HepG2 (cell line): ENCODE data around the gene ATRNL1. TPM values are rescaled to one million over a fixed set of nuclear protein-coding genes. Genes with fewer than 3 reads are reported as not detected.
"Not testable (repeated sequence)": the region's sequence is repeated elsewhere in the genome, so short reads cannot be mapped to it uniquely, and the experiment has no call there.

Experiments used
- ATAC-seq: fragments of 200-7000 bp; cut with Tn5 transposase; 3 replicates; pipeline ENCODE4 v1.9.1; 2020; ENCODE audit warnings: mild to moderate bottlenecking, moderate library complexity
- BruUV-seq: library from RNA; stranded (reverse); fragments of 400-500 nt; replicated peaks from 2 replicates; lab custom pipeline; 2021; lab: Mats Ljungman, UMichigan
- CTCF ChIA-PET: fragments of 300-600 bp; formaldehyde crosslinking; extraction: SDS; loops from one replicate; lab custom pipeline; 2021; ENCODE audit warnings: low total read pairs, inconsistent platforms, low intra/inter-chr PET ratio; lab: Yijun Ruan, JAX
- POLR2A ChIA-PET: fragments of 350-600 bp; sonication (Branson Sonifier 250); formaldehyde crosslinking; loops from one replicate; lab custom pipeline; 2020; ENCODE audit warnings: antibody characterized with exemption, inconsistent platforms; lab: Yijun Ruan, JAX
- DNase-seq: peaks from one replicate; pipeline ENCODE4 v3.0.0-alpha.2; 2015; ENCODE audit warnings: low spot score
- FAIRE-seq: peaks from 3 replicates; lab custom pipeline; 2011; peaks lifted over from hg19 to GRCh38; lab: Jason Lieb, UNC
- H2AFZ ChIP-seq: one replicate; pipeline ENCODE4 v1.6.1; 2011; ENCODE audit warnings: low read length, inconsistent platforms
- H3K27ac ChIP-seq: fragments of 300-600 bp; 3 replicates; pipeline ENCODE4 v1.8.0; 2011; ENCODE audit warnings: mixed run types, mild to moderate bottlenecking, mixed read lengths, low read length, inconsistent platforms; ENCODE audit not compliant: insufficient read depth; ENCODE audit errors: extremely low read length
- H3K27me3 ChIP-seq, 2 experiments: fragments of 200-600 bp in 1 of 2; 2 replicates in 1 of 2; 3 replicates in 1 of 2; pipeline versions ENCODE4 v1.6.0 to v1.8.0; 2011; ENCODE audit warnings: low read length in 2 of 2, mild to moderate bottlenecking in 2 of 2, moderate library complexity in 2 of 2, inconsistent platforms in 1 of 2; ENCODE audit not compliant: insufficient read depth in 2 of 2, control insufficient read depth in 1 of 2
- H3K36me3 ChIP-seq, 2 experiments: fragments of 200-600 bp in 1 of 2; replicated peaks in 1 of 2; 2 replicates in 1 of 2; 3 replicates in 1 of 2; pipeline versions ENCODE4 v1.5.1 to v1.8.0; 2011; ENCODE audit warnings: low read length in 2 of 2, inconsistent platforms in 1 of 2; ENCODE audit not compliant: insufficient read depth in 2 of 2, control insufficient read depth in 1 of 2
- H3K4me1 ChIP-seq: 2 replicates; pipeline ENCODE4 v1.5.1; 2012; ENCODE audit warnings: low read length, inconsistent platforms; ENCODE audit not compliant: insufficient read depth
- H3K4me2 ChIP-seq: 2 replicates; pipeline ENCODE4 v1.6.0; 2011; ENCODE audit warnings: low read depth, low read length, inconsistent platforms
- H3K4me3 ChIP-seq, 3 experiments: fragments of 200-600 bp in 1 of 3; sonication (generic), shearing (Covaris generic) in 1 of 3; replicated peaks in 1 of 3; 2 replicates each; pipeline ENCODE4 v1.5.1; 2011 to 2016; ENCODE audit warnings: low read length in 3 of 3, inconsistent platforms in 2 of 3, low read depth in 2 of 3, mild to moderate bottlenecking in 2 of 3, control low read depth in 1 of 3, mixed read lengths in 1 of 3; ENCODE audit not compliant: insufficient read depth in 1 of 3
- H3K79me2 ChIP-seq: one replicate; pipeline ENCODE4 v1.6.1; 2011; ENCODE audit warnings: low read length, inconsistent platforms; ENCODE audit not compliant: insufficient read depth
- H3K9ac ChIP-seq: 2 replicates; pipeline ENCODE4 v1.6.0; 2011; ENCODE audit warnings: mild to moderate bottlenecking, low read depth, low read length, inconsistent platforms; ENCODE audit not compliant: insufficient read depth
- H3K9me3 ChIP-seq: 2 replicates; pipeline ENCODE4 v1.5.1; 2012; ENCODE audit warnings: mild to moderate bottlenecking, low read length
- H4K20me1 ChIP-seq: 2 replicates; pipeline ENCODE4 v1.6.0; 2011; ENCODE audit warnings: inconsistent platforms, mild to moderate bottlenecking, low read length, moderate library complexity; ENCODE audit not compliant: insufficient read depth
- POLR2AphosphoS5 ChIP-seq: IDR thresholded peaks from 2 replicates; pipeline ENCODE4 v1.6.1; 2012; ENCODE audit warnings: low read depth, low read length
- ZFP36L1 ChIP-seq: sonication (generic); formaldehyde crosslinking; IDR thresholded peaks from 2 replicates; pipeline ENCODE4 v1.8.0; 2022; ENCODE audit warnings: mild to moderate bottlenecking, missing genetic modification reagents, moderate library complexity
- ZNF383 ChIP-seq: sonication (generic); formaldehyde crosslinking; IDR thresholded peaks from 2 replicates; pipeline ENCODE4 v1.4.0; 2020; ENCODE audit warnings: missing genetic modification reagents, mild to moderate bottlenecking, borderline replicate concordance
- WGBS: methylation state at CpG from one replicate; pipeline ENCODE4 v1.1.6; 2017; ENCODE audit warnings: low lambda C conversion rate; 5-methylcytosine and 5-hydroxymethylcytosine counted together
- in situ Hi-C: cut with HindIII; loops from 2 replicates; pipeline ENCODE4 v1.10.0; 2017; ENCODE audit warnings: low pct_unique_long_range_greater_than_20kb; ENCODE audit not compliant: extremely low pct_ligation_motif_present
- intact Hi-C: fragments of 100-400 bp; cut with micrococcal nuclease; formaldehyde crosslinking; loops from one replicate; pipeline ENCODE4 v1.10.0; 2022; ENCODE audit not compliant: unreplicated experiment
- polyA plus RNA-seq, 8 experiments: library from polyadenylated mRNA; depleted of rRNA in 3 of 8; stranded (reverse) in 7 of 8; unstranded in 1 of 8; fragments of >200 nt; fragmentation: Illumina TruSeq in 4 of 8; extraction: Trizol in 4 of 8; gene quantifications; 2 replicates each; pipeline versions ENCODE4 v1.2.1 to v1.2.3, GENCODE V29; 2011 to 2016; ENCODE audit warnings: low read depth in 4 of 8, missing spikeins in 1 of 8, mixed read lengths in 1 of 8; ENCODE audit not compliant: insufficient read depth in 1 of 8
- total RNA-seq, 5 experiments: library from RNA; depleted of rRNA; stranded (reverse); fragments of >200 nt; fragmentation: Illumina TruSeq; extraction: Trizol; gene quantifications; 2 replicates each; pipeline ENCODE4 v1.2.3, GENCODE V29; 2016; ENCODE audit warnings: low read depth in 1 of 5
- TF ChIP-seq, protein P1 (sequence below): sonication (generic); formaldehyde crosslinking; IDR thresholded peaks from 2 replicates; pipeline ENCODE4 v1.5.1; 2020; ENCODE audit warnings: missing genetic modification reagents, mild to moderate bottlenecking, borderline replicate concordance
- TF ChIP-seq, protein P2 (sequence below): sonication (generic); formaldehyde crosslinking; IDR thresholded peaks from 2 replicates; pipeline ENCODE4 v1.4.0; 2020; ENCODE audit warnings: low read depth, mild to moderate bottlenecking, missing genetic modification reagents

The ATRNL1 gene
- total and polyA plus RNA-seq, 2 of the 13 experiments (the other 11 are each of a cell fraction or from before 2014, with no cell fraction given) = 0.04 TPM; not detected in 1

DNA sequence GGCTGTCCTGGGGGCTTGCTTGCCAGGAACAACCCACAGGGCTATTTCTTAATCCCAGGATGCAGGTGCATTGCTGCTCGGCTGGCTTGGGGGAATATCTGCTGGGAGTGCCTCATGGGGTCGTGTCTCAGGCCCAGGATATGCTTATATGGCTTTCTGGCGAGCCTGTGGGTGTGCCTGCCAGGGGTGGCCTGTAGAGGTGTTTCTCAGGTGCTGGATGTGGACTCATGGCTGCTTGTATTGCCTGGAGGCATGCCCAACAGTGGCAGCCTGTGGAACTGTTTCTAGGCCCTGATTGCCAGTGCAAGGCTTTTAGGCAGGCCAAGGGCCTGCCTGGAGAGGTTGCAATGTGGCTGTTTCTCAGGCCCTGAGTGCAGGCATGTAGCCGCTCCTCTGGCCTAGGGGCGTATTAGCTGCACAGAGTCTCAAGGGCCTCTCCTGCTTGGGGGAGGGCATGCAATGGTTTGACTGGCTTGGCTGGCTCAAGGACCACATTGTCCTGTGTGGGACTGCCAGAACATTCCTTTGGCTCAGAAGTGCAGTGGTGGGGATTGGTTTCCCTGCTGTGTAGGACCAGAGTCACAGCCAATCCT lies 202.1 kb downstream of the ATRNL1 start:
- no peaks in the 10 kb centered on the region for H3K79me2 ChIP-seq
- in situ Hi-C loops = no loop called here
- H3K36me3 ChIP-seq = no peaks in the 10 kb centered on the region
- ChIA-PET CTCF (no interaction called here), POLR2A (no interaction called here)
- DNase-seq (no peak), FAIRE-seq (no peak), ATAC-seq (no peak)
- no peaks in the 10 kb centered on the region for H3K27me3 ChIP-seq
- no TSS peak for BruUV-seq
- peaks cover 25% of the 10 kb centered on the region for H3K9me3 ChIP-seq
- no peak for TF ChIP-seq ZFP36L1 (CRISPR knock-in tag)
- TF ChIP-seq ZNF383 (CRISPR knock-in tag) = no peak
- TF ChIP-seq, protein P1, sequence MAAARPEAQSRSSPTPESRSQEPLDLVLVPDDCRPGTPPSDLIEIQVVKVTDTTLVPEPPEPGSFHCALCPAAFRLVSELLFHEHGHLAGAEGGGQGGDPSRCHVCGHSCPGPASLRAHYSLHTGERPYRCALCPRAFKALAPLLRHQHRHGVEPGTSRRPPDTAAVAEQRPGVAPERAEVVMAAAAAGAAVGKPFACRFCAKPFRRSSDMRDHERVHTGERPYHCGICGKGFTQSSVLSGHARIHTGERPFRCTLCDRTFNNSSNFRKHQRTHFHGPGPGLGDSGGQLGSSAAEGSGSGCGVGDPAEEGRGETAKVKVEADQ = no peak
- H3K27ac ChIP-seq = no peak overlapping the region
- H3K9ac ChIP-seq = no peak overlapping the region
- WGBS = no CpG with 5 or more reads among the region's 5 CpGs
- no peaks in the 10 kb centered on the region for H4K20me1 ChIP-seq
- no peak overlapping the region for H3K4me3 ChIP-seq
- intact Hi-C loops = no loop called here
- H2AFZ ChIP-seq = no peak overlapping the region
- no peaks in the 10 kb centered on the region for H3K4me1 ChIP-seq
- no peak overlapping the region for H3K4me2 ChIP-seq

DNA sequence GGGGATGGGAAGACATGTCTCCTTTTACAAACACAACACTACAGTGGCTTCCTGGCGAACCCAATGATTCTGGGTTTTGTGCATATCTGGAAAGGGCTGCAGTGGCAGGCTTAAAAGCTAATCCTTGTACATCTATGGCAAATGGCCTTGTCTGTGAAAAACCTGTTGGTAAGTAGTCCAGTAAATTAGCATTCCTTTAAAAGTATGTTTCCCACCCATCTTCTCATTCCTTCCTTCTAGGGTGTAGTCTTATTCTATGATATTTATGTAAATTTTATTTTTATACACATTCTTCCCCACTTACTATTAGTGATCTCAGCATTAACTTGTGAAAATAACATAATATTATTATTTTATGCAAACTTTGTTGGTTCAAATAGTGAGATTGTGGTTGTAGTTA lies 206.9 kb downstream of the ATRNL1 start:
- in situ Hi-C loops = no loop called here
- H3K4me2 ChIP-seq = no peak overlapping the region
- no peak overlapping the region for H2AFZ ChIP-seq
- WGBS = 11% methylated on average over 1 of the region's 1 CpG
- no peak overlapping the region for H3K27ac ChIP-seq
- CTCF ChIA-PET = no interaction called here
- TF ChIP-seq, protein P2, sequence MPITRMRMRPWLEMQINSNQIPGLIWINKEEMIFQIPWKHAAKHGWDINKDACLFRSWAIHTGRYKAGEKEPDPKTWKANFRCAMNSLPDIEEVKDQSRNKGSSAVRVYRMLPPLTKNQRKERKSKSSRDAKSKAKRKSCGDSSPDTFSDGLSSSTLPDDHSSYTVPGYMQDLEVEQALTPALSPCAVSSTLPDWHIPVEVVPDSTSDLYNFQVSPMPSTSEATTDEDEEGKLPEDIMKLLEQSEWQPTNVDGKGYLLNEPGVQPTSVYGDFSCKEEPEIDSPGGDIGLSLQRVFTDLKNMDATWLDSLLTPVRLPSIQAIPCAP (CRISPR knock-in tag) = no peak
- TF ChIP-seq POLR2AphosphoS5 = no peak
- no peaks in the 10 kb centered on the region for H3K4me1 ChIP-seq
- intact Hi-C loops = no loop called here
- H3K9me3 ChIP-seq = peaks cover 4% of the 10 kb centered on the region; the same call in 1 of the 2 replicates
- POLR2A ChIA-PET = no interaction called here
- no peaks in the 10 kb centered on the region for H3K36me3 ChIP-seq
- H3K9ac ChIP-seq = no peak overlapping the region
- H3K79me2 ChIP-seq = no peaks in the 10 kb centered on the region
- no peak overlapping the region for H3K4me3 ChIP-seq
- DNase-seq = no peak
- no peak for FAIRE-seq
- no peaks in the 10 kb centered on the region for H4K20me1 ChIP-seq
- ATAC-seq = no peak
- BruUV-seq = no TSS peak
- H3K27me3 ChIP-seq = no peaks in the 10 kb centered on the region

DNA sequence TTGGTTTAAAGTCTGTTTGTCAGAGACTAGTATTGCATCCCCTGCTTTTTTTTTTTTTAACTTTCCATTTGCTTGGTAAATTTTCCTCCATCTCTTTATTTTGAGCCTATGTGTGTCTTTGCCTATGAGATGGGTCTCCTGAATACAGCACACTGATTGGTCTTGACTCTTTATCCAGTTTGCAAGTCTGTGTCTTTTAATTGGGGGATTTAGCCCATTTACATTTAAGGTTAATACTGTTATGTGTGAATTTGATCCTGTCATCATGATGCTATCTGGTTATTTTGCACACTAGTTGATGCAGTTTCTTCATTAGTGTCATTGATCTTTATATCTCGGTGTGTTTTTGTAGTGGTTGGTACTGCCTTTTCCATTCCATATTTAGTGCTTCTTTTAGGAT lies 226.5 kb downstream of the ATRNL1 start:
- WGBS = 0% methylated on average over 1 of the region's 1 CpG
- H3K79me2 ChIP-seq, BruUV-seq, H3K4me3 ChIP-seq, H2AFZ ChIP-seq, H3K9ac ChIP-seq, H3K27ac ChIP-seq, FAIRE-seq, H3K4me1 ChIP-seq, POLR2A ChIA-PET, H3K36me3 ChIP-seq, H3K9me3 ChIP-seq, H4K20me1 ChIP-seq, in situ Hi-C loops, ATAC-seq, H3K4me2 ChIP-seq, H3K27me3 ChIP-seq, CTCF ChIA-PET, DNase-seq, intact Hi-C loops: not testable (repeated sequence)
